Uterus (tissue), 4 donors: ENCODE data around the gene PPM1H. TPM values are rescaled to one million over a fixed set of nuclear protein-coding genes. Genes with fewer than 3 reads are reported as not detected.

Source experiments
- DNase-seq, 2 donors: peaks; one replicate each; pipeline ENCODE4 v3.0.0-alpha.2; 2019 to 2020
- H3K27ac ChIP-seq, 2 donors: fragments of 200-600 bp; sonication (generic); 1 replicate in 1 of 2; 2 replicates in 1 of 2; pipeline ENCODE4 v1.5.1; 2016 to 2018
- H3K27me3 ChIP-seq, 2 donors: fragments of 200-600 bp; sonication (generic); one replicate each; pipeline ENCODE4 v1.5.1; 2018 to 2019; ENCODE audit warnings: control low read depth in 1 of 2
- H3K36me3 ChIP-seq, 2 donors: fragments of 200-600 bp; sonication (generic); one replicate each; pipeline ENCODE4 v1.5.1; 2019; ENCODE audit warnings: control low read depth in 1 of 2
- H3K4me1 ChIP-seq, 2 donors: fragments of 200-600 bp; sonication (generic); one replicate each; pipeline ENCODE4 v1.5.1; 2018 to 2019; ENCODE audit warnings: control low read depth in 1 of 2
- H3K4me3 ChIP-seq, 2 donors: fragments of 200-600 bp; sonication (generic); 1 replicate in 1 of 2; 2 replicates in 1 of 2; pipeline ENCODE4 v1.5.1; 2018 to 2019; ENCODE audit warnings: mild to moderate bottlenecking in 1 of 2
- H3K9me3 ChIP-seq, 2 donors: fragments of 200-600 bp; sonication (generic); one replicate each; pipeline ENCODE4 v1.5.1; 2019; ENCODE audit warnings: control low read depth in 1 of 2
- POLR2A ChIP-seq, 2 donors: fragments of 450-650 bp; IDR thresholded peaks; one replicate each; pipeline ENCODE4 v1.6.1; 2016; ENCODE audit warnings: antibody characterized with exemption in 2 of 2, mild to moderate bottlenecking in 1 of 2, moderate library complexity in 1 of 2
- intact Hi-C: fragments of 100-400 bp; cut with DNase I; formaldehyde crosslinking; loops from one replicate; pipeline ENCODE4 v1.15.1; 2023; ENCODE audit warnings: low total_unique reads
- total RNA-seq, 4 donors: library from RNA; depleted of rRNA in 3 of 4; stranded (reverse); fragments of >200 nt in 3 of 4; gene quantifications; one replicate each; pipeline versions ENCODE4 v1.1.0 to v1.2.4, GENCODE V29; 2014 to 2023
- TF ChIP-seq, protein P1 (sequence below), 4 experiments: fragments of 200-600 bp in 2 of 4; fragments of 450-650 bp in 2 of 4; sonication (generic) in 2 of 4; IDR thresholded peaks; one replicate each; pipeline ENCODE4 v1.5.1; 2016 to 2019; ENCODE audit warnings: antibody characterized with exemption in 4 of 4, mild to moderate bottlenecking in 2 of 4, moderate library complexity in 1 of 4
- donor health status: DM: yes; HTN: yes; CAD: no.

The PPM1H gene
- total RNA-seq, 4 donors from 2014 or later, result 2.0 to 24.1 (median 6.6) TPM

DNA sequence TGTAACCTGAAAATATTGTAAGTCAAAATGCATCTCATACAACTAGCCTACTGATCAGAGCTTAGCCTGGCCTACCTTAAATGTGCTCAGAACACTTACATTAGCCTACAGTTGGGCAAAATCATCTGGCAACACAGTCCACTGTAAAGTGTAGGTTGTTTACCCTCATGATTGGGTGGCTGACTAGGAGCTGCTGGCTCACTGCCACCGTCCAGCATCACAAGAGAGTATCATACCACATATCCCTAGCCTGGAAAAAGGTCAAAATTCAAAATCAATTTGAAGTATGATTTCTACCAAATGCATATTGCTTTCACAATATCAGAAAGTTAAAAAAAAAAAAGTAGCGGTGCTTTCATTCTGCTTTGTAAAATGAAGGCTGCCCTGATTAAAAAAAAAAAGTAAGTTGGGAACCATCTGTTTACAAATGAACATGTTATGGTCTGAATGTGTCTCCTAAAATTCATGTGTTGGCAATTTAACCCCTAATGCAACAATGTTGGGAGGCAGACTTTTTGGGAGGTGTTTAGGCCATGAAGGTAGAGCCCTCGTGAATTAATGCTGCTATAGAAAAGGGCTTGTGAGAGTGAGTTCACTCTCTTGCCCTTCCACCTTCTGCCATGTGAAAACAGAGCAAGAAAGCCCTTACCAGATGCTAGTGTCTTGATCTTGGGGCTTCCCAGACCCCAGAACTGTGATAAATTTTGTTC, 211.8 kb downstream of the PPM1H start:
- H3K4me1 ChIP-seq, result peaks cover 0 to 5% of the 10 kb centered on the region in 2 donors
- no peak for TF ChIP-seq POLR2A (IDR thresholded peaks at IDR 0.05)
- TF ChIP-seq, protein P1, sequence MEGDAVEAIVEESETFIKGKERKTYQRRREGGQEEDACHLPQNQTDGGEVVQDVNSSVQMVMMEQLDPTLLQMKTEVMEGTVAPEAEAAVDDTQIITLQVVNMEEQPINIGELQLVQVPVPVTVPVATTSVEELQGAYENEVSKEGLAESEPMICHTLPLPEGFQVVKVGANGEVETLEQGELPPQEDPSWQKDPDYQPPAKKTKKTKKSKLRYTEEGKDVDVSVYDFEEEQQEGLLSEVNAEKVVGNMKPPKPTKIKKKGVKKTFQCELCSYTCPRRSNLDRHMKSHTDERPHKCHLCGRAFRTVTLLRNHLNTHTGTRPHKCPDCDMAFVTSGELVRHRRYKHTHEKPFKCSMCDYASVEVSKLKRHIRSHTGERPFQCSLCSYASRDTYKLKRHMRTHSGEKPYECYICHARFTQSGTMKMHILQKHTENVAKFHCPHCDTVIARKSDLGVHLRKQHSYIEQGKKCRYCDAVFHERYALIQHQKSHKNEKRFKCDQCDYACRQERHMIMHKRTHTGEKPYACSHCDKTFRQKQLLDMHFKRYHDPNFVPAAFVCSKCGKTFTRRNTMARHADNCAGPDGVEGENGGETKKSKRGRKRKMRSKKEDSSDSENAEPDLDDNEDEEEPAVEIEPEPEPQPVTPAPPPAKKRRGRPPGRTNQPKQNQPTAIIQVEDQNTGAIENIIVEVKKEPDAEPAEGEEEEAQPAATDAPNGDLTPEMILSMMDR (IDR thresholded peaks at IDR 0.05), result no peak
- no peak for DNase-seq
- intact Hi-C loops, result no loop called here
- no peak overlapping the region for H3K27ac ChIP-seq
- H3K4me3 ChIP-seq, result no peak overlapping the region
- H3K27me3 ChIP-seq, result no peaks in the 10 kb centered on the region
- no peaks in the 10 kb centered on the region for H3K9me3 ChIP-seq
- H3K36me3 ChIP-seq, result no peaks in the 10 kb centered on the region

DNA sequence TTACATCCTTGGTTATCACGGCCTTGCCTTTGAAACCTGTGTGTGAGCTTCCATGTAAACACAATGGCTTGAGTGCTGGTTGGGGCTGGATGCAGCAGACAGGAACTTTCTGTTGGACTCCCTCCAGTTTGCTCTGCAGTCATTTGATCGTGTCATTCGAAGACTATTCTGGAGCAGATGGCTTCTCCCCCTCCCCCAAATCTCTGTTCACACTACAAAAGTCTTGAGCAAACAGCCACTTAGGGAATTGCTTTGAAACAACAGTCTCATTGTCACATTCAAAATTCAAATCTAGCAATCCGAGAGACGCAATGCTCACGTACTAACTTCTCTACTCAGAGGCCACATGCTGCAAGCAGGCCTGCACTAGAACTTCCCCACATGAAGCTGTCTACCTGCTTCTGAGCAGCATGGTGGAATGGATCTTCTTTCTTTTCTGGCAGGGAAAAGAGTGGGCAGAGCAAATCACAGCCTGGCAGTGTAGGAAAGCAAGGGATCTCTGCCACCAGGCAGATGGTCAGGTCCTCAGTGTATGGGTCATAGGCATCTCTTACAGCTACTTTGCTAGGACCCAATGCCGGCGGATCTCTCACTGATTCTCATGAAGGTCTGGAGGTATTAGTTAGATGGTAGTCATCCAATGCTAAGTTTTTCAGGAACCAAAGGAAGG, 214.2 kb downstream of the PPM1H start:
- no peaks in the 10 kb centered on the region for H3K27me3 ChIP-seq
- peaks cover 0 to 5% of the 10 kb centered on the region in 2 donors for H3K4me1 ChIP-seq
- peak overlapping the region in 1 of 2 donors; percentile 7 for H3K27ac ChIP-seq
- H3K4me3 ChIP-seq, result no peak overlapping the region
- no peaks in the 10 kb centered on the region for H3K9me3 ChIP-seq
- intact Hi-C loops, result no loop called here
- no peak for TF ChIP-seq POLR2A (IDR thresholded peaks at IDR 0.05)
- TF ChIP-seq, protein P1 (IDR thresholded peaks at IDR 0.05), result no peak
- DNase-seq, result no peak
- H3K36me3 ChIP-seq, result no peaks in the 10 kb centered on the region

DNA sequence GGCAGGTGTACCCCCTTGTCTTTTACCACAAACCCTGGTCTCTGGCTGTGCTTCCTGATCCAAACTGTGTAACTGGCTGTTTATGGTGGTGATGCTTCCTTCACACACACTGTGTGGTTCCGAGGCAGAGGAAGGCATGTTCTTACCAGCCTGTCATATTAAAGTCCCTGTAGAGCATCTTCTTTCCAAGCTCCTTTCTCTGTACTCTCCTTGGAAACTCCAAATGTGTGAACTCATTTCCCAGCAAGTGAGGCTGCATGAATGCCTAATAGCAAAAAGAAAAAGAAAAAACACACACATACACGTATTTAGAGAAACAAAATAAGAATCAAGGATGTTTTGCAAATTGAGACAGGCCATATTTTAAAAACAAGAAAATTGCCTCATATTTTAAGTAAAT, 214.9 kb downstream of the PPM1H start:
- peaks cover 3 to 5% of the 10 kb centered on the region in 2 donors for H3K4me1 ChIP-seq
- no peaks in the 10 kb centered on the region for H3K9me3 ChIP-seq
- no peaks in the 10 kb centered on the region for H3K36me3 ChIP-seq
- TF ChIP-seq POLR2A (IDR thresholded peaks at IDR 0.05), result no peak
- TF ChIP-seq, protein P1 (IDR thresholded peaks at IDR 0.05), result no peak
- H3K4me3 ChIP-seq, result no peak overlapping the region
- peak overlapping the region in 1 of 2 donors; percentile 7 for H3K27ac ChIP-seq
- no peak for DNase-seq
- no peaks in the 10 kb centered on the region for H3K27me3 ChIP-seq
- intact Hi-C loops, result no loop called here

DNA sequence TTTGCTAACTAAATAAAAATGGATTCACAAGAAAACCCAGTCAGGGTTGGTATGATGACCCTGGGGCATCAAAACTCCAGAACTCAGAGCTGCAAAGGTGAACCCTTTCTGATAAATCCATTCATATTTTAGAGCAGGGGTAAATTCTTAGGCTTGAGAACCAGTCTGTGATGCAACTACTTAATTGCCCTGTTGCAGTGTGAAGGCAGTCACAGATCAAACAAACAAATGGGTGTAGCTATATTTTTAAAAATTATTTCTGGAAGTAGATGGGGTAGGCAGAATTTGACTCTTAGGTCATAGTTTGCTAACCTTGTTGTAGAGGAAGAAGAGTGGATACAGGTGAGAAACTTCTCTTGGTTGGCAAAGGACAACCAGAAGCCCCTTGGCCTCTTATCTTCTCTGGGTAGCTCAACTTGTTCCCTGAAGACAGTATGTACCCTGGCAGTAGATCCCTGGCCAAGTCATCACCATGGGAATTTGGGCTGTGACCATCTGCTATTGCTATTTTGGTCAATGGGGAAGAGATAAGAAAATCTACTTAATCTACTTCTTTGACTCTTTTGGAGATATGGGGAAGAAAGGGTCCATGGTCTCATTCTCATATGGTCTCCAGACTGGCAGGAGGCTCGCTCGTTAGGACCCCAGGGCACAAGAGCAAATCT, 216.1 kb downstream of the PPM1H start:
- Histone ChIP-seq H3K27ac (no peak overlapping the region), H3K9me3 (no peaks in the 10 kb centered on the region), H3K4me3 (no peak overlapping the region), H3K36me3 (no peaks in the 10 kb centered on the region), H3K27me3 (no peaks in the 10 kb centered on the region), H3K4me1 (peaks cover 0 to 5% of the 10 kb centered on the region in 2 donors)
- intact Hi-C loops, result no loop called here
- no peak for DNase-seq
- TF ChIP-seq, protein P1 (IDR thresholded peaks at IDR 0.05), result no peak
- no peak for TF ChIP-seq POLR2A (IDR thresholded peaks at IDR 0.05)

DNA sequence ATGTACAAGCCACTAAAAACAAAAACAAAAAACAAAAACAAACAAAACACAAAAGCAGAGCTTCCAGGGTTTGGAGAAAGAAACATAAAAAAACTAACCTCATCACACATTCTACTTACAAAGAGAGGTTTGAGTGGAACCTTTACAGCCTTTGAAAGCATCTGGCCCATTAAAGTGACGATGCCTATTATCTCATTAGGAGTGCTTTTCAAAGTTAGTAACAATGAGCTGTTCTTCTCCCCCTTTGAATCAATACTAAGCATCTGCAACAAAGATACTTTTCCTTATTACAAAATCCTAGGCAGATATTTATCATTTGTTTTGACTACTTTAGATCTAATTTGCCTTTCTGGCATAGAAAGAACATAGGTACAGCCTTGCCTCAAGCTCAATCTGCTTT, 217.3 kb downstream of the PPM1H start:
- Histone ChIP-seq H3K27me3 (no peaks in the 10 kb centered on the region), H3K9me3 (no peaks in the 10 kb centered on the region), H3K27ac (peak overlapping the region; percentile 11 to 45), H3K36me3 (no peaks in the 10 kb centered on the region), H3K4me1 (peaks cover 0 to 5% of the 10 kb centered on the region in 2 donors), H3K4me3 (no peak overlapping the region)
- intact Hi-C loops, result no loop called here
- DNase-seq, result no peak
- TF ChIP-seq, protein P1 (IDR thresholded peaks at IDR 0.05), result no peak
- no peak for TF ChIP-seq POLR2A (IDR thresholded peaks at IDR 0.05)
